Type B pancreatic cell (in vitro differentiated cells): ENCODE measurements around the gene SGMS1. TPM values are rescaled to one million over a fixed set of nuclear protein-coding genes. Genes with fewer than 3 reads are reported as not detected.
"Not testable (repeated sequence)": the region's sequence is repeated elsewhere in the genome, so short reads cannot be mapped to it uniquely, and the experiment has no call there.

Source experiments
- DNase-seq: peaks from one replicate; pipeline ENCODE4 v3.0.0; 2021; ENCODE audit warnings: mixed read lengths; ENCODE audit not compliant: unreplicated experiment; ENCODE audit errors: extremely low spot score
- H3K27ac Mint-ChIP-seq: 2 replicates; pipeline ENCODE4 v1.8.0; 2021; ENCODE audit warnings: mild to moderate bottlenecking, mixed read lengths
- H3K27me3 Mint-ChIP-seq: 2 replicates; pipeline ENCODE4 v1.8.0; 2021; ENCODE audit warnings: mixed read lengths
- H3K36me3 Mint-ChIP-seq: 2 replicates; pipeline ENCODE4 v1.8.0; 2021; ENCODE audit warnings: mixed read lengths
- H3K4me1 Mint-ChIP-seq: one replicate; pipeline ENCODE4 v1.8.0; 2021; ENCODE audit warnings: mixed read lengths; ENCODE audit not compliant: unreplicated experiment
- H3K4me3 Mint-ChIP-seq: 2 replicates; pipeline ENCODE4 v1.8.0; 2021; ENCODE audit warnings: mild to moderate bottlenecking, mixed read lengths
- H3K9me3 Mint-ChIP-seq: 2 replicates; pipeline ENCODE4 v1.8.0; 2021; ENCODE audit warnings: mixed read lengths
- CTCF ChIP-seq: fragments of 200-600 bp; sonication (generic); conservative IDR thresholded peaks from 2 replicates; pipeline ENCODE4 v1.5.0; 2021; ENCODE audit warnings: antibody characterized with exemption, mild to moderate bottlenecking
- total RNA-seq: library from RNA; stranded (reverse); gene quantifications from 2 replicates; pipeline ENCODE4 v1.2.1, GENCODE V29; 2021; ENCODE audit warnings: low replicate concordance

Gene SGMS1
- total RNA-seq, 1 donor from 2014 or later = 15.1 TPM

DNA sequence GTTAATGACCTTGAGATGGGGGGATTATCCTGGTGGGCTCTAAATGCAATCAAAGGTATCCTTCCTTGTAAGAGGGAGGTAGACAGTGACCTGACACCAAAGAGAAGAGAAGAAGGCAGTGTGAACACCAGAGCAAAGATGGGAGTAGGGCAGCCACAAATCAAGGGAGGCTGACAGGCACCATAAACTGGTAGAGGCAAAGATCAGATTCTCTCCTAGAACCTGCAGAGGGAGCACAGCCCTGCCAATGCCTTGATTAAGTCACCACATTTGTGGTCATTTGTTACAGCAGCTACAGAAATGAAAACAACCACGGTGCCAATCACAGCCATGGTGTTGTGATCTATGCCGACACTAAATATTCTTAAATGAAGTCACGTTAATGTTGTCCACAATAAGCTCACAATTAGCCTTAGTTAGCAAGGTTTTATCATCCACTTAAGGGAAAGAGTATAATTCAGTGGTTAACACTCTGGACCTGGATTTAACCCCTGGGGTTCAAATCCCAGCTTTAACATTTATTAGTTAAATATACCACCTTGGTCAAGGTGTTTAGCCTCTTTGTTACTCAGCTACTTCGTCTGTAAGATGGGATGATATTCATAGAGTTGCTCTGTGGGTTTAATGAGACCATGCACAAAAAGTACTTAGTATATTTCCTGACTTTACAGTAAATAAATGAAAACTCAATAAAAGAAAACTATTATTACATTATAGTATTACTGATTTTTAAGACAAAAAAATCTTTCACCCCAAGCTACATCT is 70.8 kb downstream of the SGMS1 start:
- no peak overlapping the region for H3K27ac Mint-ChIP-seq

GRCh38 chr10:50552308-50552707 is 71.4 kb downstream of the SGMS1 start:
- no peak for TF ChIP-seq CTCF
- H3K9me3 Mint-ChIP-seq = no peaks in the 10 kb centered on the region
- H3K4me3 Mint-ChIP-seq = no peak overlapping the region
- H3K36me3 Mint-ChIP-seq = peaks cover 4% of the 10 kb centered on the region
- no peaks in the 10 kb centered on the region for H3K27me3 Mint-ChIP-seq
- DNase-seq = no peak
- H3K27ac Mint-ChIP-seq = no peak overlapping the region
- peaks cover 16% of the 10 kb centered on the region for H3K4me1 Mint-ChIP-seq

More for the DNA sequence above, 70.8 kb downstream of the SGMS1 start:
- H3K27me3 Mint-ChIP-seq = no peaks in the 10 kb centered on the region
- peaks cover 4% of the 10 kb centered on the region for H3K36me3 Mint-ChIP-seq
- no peak for DNase-seq
- no peaks in the 10 kb centered on the region for H3K9me3 Mint-ChIP-seq
- H3K4me1 Mint-ChIP-seq = peaks cover 16% of the 10 kb centered on the region
- no peak for TF ChIP-seq CTCF
- no peak overlapping the region for H3K4me3 Mint-ChIP-seq

DNA sequence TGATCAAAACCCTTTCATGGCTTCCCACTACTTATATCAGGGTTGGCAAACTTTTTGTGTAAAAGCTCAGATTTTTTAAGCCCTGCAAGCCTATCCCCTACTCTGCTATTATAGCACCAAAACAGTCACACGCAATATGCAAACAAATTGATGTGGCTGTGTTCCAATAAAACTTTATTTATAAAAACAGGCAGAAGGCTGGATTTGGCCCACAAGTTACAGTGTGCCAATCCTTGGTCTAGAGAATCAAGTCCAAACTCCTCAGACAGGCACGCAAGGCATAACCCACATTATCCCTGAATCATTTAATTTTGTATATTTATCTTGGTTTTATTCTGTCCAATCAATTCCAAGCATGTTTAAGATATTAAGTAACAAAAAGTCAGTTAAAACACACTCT is 71.9 kb downstream of the SGMS1 start:
- TF ChIP-seq CTCF = no peak
- H3K4me3 Mint-ChIP-seq = no peak overlapping the region
- no peak for DNase-seq
- H3K27me3 Mint-ChIP-seq = no peaks in the 10 kb centered on the region
- H3K4me1 Mint-ChIP-seq = peaks cover 16% of the 10 kb centered on the region
- no peak overlapping the region for H3K27ac Mint-ChIP-seq
- no peaks in the 10 kb centered on the region for H3K9me3 Mint-ChIP-seq
- H3K36me3 Mint-ChIP-seq = peaks cover 4% of the 10 kb centered on the region

DNA sequence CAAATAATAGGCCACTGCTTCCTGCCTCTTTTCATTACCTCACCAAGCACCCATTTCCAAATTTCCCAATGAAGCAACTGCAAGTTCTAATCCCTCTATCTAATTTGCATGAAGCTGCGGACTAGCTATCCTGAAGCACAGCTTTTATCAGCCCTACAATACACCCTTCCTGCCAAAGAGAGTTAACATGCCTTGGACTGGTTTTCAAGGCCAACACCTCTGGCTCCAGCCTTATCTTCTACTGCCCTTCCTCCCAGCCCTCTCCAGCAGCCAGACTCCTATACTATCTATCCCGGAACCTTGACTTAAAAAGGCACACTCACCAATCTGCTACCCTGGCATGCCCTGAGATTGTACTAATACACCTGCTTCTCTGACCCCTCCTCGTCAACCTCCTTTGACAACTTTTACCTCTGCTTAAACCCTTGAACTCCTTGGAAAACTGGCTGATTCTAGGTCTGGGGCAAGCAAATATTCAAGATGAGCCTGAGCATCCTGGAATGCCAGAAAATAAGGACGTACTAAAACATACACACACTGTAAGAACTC is 73.4 kb downstream of the SGMS1 start:
- no peak for DNase-seq
- Mint-ChIP-seq H3K4me3 (no peak overlapping the region), H3K27me3 (no peaks in the 10 kb centered on the region), H3K27ac (no peak overlapping the region), H3K4me1 (peaks cover 9% of the 10 kb centered on the region), H3K36me3 (peaks cover 4% of the 10 kb centered on the region), H3K9me3 (no peaks in the 10 kb centered on the region)
- no peak for TF ChIP-seq CTCF

GRCh38 chr10:50549186-50549585 is 74.6 kb downstream of the SGMS1 start:
- not testable (repeated sequence) for H3K4me1 Mint-ChIP-seq, H3K9me3 Mint-ChIP-seq, H3K36me3 Mint-ChIP-seq, DNase-seq, H3K4me3 Mint-ChIP-seq, H3K27me3 Mint-ChIP-seq, H3K27ac Mint-ChIP-seq

GRCh38 chr10:50548481-50548880 is 75.3 kb downstream of the SGMS1 start:
- not testable (repeated sequence) for H3K9me3 Mint-ChIP-seq, H3K4me1 Mint-ChIP-seq, H3K4me3 Mint-ChIP-seq, H3K36me3 Mint-ChIP-seq, H3K27ac Mint-ChIP-seq, H3K27me3 Mint-ChIP-seq, DNase-seq

- H3K4me1 Mint-ChIP-seq, DNase-seq, H3K27ac Mint-ChIP-seq, H3K4me3 Mint-ChIP-seq, H3K9me3 Mint-ChIP-seq, H3K27me3 Mint-ChIP-seq, H3K36me3 Mint-ChIP-seq: not testable (repeated sequence)
Observed at GRCh38 chr10:50546287-50546686, 77.5 kb downstream of the SGMS1 start.
